ENCODE results near the gene FOXP1. TPM values are rescaled to one million over a fixed set of nuclear protein-coding genes. Genes with fewer than 3 reads are reported as not detected.

The FOXP1 gene
- polyA plus RNA-seq, 1 donor (not counting 4 experiments of a cell fraction or from before 2014, with no cell fraction given) = 14.6 TPM

GRCh38 chr3:71166339-71167240, 416.9 kb downstream of the FOXP1 start:
- no peak for DNase-seq (ENCODE audit: low read depth, low spot score)
- Histone ChIP-seq H3K4me2 (ENCODE audit: control insufficient read depth, extremely low read depth, insufficient read depth, low read depth, low read length) (no peak overlapping the region), H3K27me3 (ENCODE audit: control insufficient read depth, extremely low read depth, insufficient read depth, low read length) (no peaks in the 10 kb centered on the region), H2AFZ (ENCODE audit: control insufficient read depth, low read length) (no peak overlapping the region), H3K27ac (ENCODE audit: control insufficient read depth, insufficient read depth, low read length) (no peak overlapping the region), H4K20me1 (ENCODE audit: control insufficient read depth, extremely low read depth, insufficient read depth, low read length) (no peaks in the 10 kb centered on the region), H3K36me3 (ENCODE audit: control insufficient read depth in 2 of 2, extremely low read depth in 1 of 2, insufficient read depth in 2 of 2, low read length in 2 of 2) (no peaks in the 10 kb centered on the region), H3K4me3 (ENCODE audit: control insufficient read depth in 2 of 3, extremely low read depth in 1 of 3, insufficient read depth in 2 of 3, low read depth in 1 of 3, low read length in 3 of 3) (no peak overlapping the region), H3K4me1 (ENCODE audit: control insufficient read depth, extremely low read depth, insufficient read depth, low read length) (no peaks in the 10 kb centered on the region), H3K9ac (ENCODE audit: control insufficient read depth, extremely low read depth, insufficient read depth, low read length) (no peak overlapping the region), H3K79me2 (ENCODE audit: control insufficient read depth, insufficient read depth, low read length) (no peaks in the 10 kb centered on the region), H3K9me3 (ENCODE audit: control insufficient read depth, low read depth, low read length) (no peaks in the 10 kb centered on the region), H3K9me1 (ENCODE audit: control insufficient read depth, extremely low read depth, insufficient read depth, low read length) (no peaks in the 10 kb centered on the region)
- TF ChIP-seq CTCF (optimal IDR thresholded peaks at IDR 0.05 in 1 of 3, IDR thresholded peaks at IDR 0.05 in 1 of 3, conservative IDR thresholded peaks at IDR 0.05 in 1 of 3; ENCODE audit: extremely low read depth in 1 of 3, insufficient read depth in 2 of 3, low read length in 3 of 3) (no peak), EZH2 (IDR thresholded peaks at IDR 0.05; ENCODE audit: low read length) (no peak)
- FAIRE-seq = no peak
- dilution Hi-C loops (cut with MboI; ENCODE audit: extremely low pct_ligation_motif_present, low sequenced_read_pairs) = no loop called here

DNA sequence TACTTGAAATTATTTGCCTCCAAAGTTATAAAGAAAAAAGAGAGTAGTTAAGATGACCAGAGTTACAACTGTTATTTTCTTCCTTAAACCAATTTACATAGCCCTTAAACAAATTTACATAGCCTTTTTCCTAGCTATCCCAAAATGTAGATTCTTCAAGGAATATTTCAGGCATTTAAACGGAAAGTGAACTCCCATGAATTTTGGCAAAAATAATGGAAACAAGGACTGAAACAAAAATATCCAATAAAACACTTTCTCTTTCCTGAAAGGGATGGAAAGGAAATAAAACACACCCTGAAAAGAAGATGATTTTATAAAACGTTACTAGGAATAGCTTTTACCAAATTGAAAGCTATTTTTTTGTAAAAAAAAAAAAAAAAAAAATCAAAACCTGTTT, 418.6 kb downstream of the FOXP1 start:
- dilution Hi-C loops (cut with MboI; ENCODE audit: extremely low pct_ligation_motif_present, low sequenced_read_pairs) = no loop called here
- H3K9ac ChIP-seq (ENCODE audit: control insufficient read depth, extremely low read depth, insufficient read depth, low read length) = no peak overlapping the region
- no peak overlapping the region for H3K27ac ChIP-seq (ENCODE audit: control insufficient read depth, insufficient read depth, low read length)
- no peaks in the 10 kb centered on the region for H3K9me3 ChIP-seq (ENCODE audit: control insufficient read depth, low read depth, low read length)
- no peaks in the 10 kb centered on the region for H3K79me2 ChIP-seq (ENCODE audit: control insufficient read depth, insufficient read depth, low read length)
- H3K9me1 ChIP-seq (ENCODE audit: control insufficient read depth, extremely low read depth, insufficient read depth, low read length) = no peaks in the 10 kb centered on the region
- H3K4me3 ChIP-seq (ENCODE audit: control insufficient read depth in 2 of 3, extremely low read depth in 1 of 3, insufficient read depth in 2 of 3, low read depth in 1 of 3, low read length in 3 of 3) = no peak overlapping the region
- no peaks in the 10 kb centered on the region for H3K36me3 ChIP-seq (ENCODE audit: control insufficient read depth in 2 of 2, extremely low read depth in 1 of 2, insufficient read depth in 2 of 2, low read length in 2 of 2)
- no peaks in the 10 kb centered on the region for H4K20me1 ChIP-seq (ENCODE audit: control insufficient read depth, extremely low read depth, insufficient read depth, low read length)
- no peaks in the 10 kb centered on the region for H3K27me3 ChIP-seq (ENCODE audit: control insufficient read depth, extremely low read depth, insufficient read depth, low read length)
- no peak overlapping the region for H2AFZ ChIP-seq (ENCODE audit: control insufficient read depth, low read length)
- no peak for TF ChIP-seq CTCF (optimal IDR thresholded peaks at IDR 0.05 in 1 of 3, IDR thresholded peaks at IDR 0.05 in 1 of 3, conservative IDR thresholded peaks at IDR 0.05 in 1 of 3; ENCODE audit: extremely low read depth in 1 of 3, insufficient read depth in 2 of 3, low read length in 3 of 3)
- TF ChIP-seq EZH2 (IDR thresholded peaks at IDR 0.05; ENCODE audit: low read length) = no peak
- no peak for FAIRE-seq
- H3K4me1 ChIP-seq (ENCODE audit: control insufficient read depth, extremely low read depth, insufficient read depth, low read length) = no peaks in the 10 kb centered on the region
- DNase-seq (ENCODE audit: low read depth, low spot score) = no peak
- no peak overlapping the region for H3K4me2 ChIP-seq (ENCODE audit: control insufficient read depth, extremely low read depth, insufficient read depth, low read depth, low read length)

All from keratinocyte (primary cell).